ENCODE results near the gene PRKG1.

The PRKG1 gene

DNA sequence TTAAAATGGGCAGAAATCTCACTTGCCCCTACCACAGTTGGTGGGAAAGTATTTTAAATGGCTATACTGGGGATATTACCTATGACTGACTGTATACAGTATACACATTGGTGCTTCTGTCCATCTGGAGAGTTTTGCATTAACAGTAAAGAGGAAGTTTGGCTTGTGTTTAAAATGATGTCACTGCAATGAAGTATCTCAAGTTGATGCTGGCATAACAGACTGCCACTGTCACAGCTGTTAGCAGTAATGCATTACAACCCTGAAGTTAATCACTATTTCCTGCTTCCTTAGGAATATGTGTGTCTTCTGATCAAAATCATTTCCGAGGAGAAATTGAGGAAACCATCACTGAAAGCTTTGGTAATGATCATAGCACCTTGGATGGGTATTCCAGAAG lies 1241.7 kb downstream of the PRKG1 start:
- no peak for DNase-seq (ENCODE audit: low spot score)

DNA sequence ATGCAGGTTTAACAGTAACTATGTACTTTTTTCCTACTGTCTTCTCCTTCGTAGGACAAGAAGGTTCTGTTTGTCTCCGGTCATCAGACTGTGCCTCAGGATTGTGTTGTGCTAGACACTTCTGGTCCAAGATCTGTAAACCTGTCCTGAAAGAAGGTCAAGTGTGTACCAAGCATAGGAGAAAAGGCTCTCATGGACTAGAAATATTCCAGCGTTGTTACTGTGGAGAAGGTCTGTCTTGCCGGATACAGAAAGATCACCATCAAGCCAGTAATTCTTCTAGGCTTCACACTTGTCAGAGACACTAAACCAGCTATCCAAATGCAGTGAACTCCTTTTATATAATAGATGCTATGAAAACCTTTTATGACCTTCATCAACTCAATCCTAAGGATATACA lies 1242.2 kb downstream of the PRKG1 start:
- DNase-seq (ENCODE audit: low spot score), result no peak

DNA sequence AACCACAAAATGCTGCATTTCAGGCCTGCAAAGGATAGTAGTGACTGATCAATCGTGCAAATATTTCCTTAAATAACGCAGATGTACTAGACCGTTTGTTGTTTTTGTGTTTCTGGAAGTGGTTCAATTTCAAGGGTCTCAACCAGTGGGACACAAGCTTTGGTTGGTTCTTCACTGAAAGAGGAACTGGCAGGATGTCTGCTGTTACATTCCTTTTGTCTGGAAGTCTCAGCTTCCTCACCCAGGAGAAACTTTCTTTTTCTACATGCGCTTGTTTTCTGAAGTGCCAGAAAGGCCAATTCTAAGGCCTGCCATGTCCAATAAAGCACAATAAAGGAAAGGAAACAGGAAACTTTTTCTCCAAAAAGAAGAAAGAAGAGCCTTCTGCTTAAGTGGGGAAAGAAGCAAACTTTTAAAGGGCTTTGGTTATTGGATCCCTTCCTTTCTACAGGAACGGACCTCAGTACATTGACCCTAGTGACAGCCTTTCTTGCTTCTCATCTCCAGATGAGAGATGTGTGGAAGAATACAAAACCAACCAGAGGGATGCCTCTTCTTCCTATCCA lies 1243.9 kb downstream of the PRKG1 start:
- DNase-seq (ENCODE audit: low spot score), result peak; percentile 76

DNA sequence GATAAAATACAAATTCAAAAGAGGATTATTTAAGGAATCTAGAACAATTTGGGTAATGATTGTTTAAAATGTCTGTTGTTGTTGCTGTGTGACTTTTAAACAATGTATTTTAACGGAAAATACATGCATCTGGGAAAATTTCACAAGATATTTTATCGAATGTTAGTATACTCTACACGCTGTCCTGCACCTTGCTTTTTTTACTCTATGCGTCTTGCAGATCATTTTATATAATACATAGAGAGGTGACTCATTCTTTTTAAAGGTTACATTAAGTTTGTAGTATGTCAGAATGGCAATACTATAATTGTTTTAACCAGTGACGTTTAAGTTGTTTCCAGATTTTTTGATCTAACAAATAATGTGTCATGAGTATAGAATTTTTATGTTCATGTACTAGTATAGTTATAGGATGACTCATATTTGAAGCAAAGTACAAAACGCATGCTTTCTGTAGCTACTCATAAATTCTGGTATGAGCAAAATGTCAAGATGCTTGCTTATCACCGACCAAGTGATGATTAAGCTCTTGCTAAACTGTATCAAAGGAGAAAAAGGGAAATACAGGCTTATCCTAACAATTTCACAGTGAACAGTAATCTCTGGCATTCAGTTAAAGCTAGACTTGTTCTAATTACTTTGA lies 1244.7 kb downstream of the PRKG1 start:
- DNase-seq (ENCODE audit: low spot score), result peak; percentile 40

DNA sequence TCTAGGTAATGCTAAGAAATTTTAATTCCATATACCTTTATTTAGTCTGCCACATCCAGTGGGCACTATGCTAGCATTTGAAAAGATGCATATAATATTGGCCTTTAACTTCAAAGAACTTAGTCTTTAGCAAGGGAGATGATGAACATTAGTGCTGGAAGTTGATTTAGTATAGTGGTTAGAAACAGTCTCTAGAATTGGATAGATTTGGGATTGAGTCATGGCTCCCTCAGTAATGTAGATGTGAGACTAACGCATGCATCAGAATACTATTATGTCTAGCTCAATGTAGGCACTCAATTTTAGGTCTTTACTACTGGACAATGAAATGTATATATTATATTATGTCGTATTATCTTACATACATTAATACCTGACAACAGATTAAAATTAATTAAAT lies 1245.6 kb downstream of the PRKG1 start:
- peak; percentile 50 for DNase-seq (ENCODE audit: low spot score)

DNA sequence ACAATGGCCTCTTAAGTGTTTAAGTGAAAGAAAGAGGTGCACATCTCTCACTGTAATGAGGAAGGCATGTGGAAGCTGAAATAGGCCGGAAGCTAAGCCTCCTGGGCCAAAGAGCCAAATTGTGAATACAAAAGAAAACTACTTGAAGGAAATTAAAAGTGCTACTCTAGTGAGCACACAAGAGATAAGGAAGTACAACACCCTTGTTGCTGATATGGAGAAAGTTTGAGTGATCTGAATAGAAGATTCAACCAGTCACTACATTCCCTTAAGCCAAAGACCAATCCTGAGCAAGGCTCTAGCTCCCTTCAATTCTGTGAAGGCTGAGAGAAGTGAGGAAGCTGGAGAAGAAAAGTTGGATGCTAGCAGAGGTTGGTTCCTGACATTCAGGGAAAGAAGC lies 1248.0 kb downstream of the PRKG1 start:
- peak; percentile 36 for DNase-seq (ENCODE audit: low spot score)

DNA sequence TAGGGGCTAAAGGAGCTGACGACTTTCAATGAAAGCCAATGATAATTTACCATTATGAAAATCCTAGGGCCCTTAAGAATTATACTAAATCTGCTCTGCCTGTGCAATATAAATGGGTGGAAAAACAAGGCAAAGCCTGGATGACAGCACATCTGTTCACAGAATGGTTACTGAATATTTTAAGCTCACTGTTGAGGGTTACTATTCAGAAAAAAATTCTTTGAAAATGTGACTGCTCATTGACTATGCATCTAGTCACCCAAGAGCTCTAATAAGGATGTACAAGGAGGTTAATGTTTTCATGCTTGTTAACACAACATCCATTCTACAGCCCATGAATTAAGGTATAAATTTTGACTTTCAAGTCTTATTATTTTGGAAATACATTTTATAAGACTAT lies 1248.6 kb downstream of the PRKG1 start:
- DNase-seq (ENCODE audit: low spot score), result no peak

DNA sequence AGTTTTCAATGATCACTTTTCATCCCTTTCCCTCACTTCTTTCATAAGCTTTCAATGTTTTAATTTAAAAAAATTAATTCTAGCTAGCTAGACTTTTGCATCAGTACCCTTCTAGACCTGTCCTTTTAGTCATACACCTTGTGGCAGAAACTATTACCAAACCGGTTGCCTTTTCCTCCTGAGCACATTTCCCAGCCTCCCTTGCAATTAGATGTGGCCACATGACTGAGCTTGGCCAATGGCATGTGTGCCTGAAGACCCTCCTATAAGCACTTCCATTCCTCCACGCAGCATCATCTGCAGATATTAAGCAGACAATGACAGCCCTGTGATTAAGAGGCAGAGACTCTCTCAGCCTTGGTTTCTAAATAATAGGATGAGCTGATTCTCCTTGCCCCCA lies 1252.1 kb downstream of the PRKG1 start:
- DNase-seq (ENCODE audit: low spot score), result no peak

DNA sequence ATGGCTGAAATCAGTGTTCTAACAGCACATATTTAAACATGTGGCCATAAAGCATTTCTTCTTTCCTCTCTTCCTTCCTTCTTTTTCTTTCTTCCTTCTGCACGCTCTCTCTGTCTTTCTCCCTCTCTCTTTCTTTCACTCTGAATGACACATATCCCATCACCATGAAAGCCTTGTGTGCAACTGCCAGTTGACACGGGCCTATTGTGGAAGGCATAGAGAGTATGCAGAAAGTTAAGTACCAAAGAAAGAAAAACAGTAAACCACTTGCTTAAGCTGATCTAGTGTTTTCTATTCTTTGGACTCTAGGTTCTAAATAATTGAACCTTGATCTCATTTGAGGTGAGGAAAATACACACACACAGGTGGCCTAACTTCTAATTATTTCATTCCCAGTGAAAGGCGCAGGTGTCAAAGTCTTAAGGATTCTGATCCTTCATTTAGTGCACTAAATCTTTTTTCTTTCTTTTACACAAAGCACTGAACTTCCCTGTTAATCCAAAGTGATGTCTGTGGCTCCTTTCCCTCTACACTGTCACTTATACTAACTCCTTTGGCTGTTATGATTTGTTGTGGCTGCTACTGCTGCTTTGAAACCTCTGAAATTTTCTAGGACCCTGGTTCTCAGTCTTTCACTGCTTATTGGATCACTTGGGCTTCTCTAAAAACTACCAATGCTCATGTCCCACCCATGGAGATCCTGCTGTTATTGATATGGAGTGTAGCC lies 1257.5 kb downstream of the PRKG1 start:
- no peak for DNase-seq (ENCODE audit: low spot score)

DNA sequence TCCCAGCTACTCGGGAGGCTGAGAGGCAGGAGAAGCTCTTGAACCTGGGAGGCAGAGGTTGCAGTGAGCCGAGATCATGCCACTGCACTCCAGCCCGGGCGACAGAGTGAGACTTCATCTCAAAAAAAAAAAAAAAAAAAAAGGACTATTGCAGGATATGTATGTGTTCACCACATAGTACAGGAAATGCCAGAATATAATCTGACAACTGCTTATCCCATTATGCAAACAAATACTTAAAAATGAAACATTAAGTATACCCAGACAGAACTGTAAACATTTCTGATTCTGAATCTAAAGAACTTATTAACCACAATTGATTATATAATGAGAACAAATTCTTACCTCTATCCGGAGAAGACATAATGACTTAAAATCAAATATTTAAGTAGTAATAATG lies 1258.5 kb downstream of the PRKG1 start:
- no peak for DNase-seq (ENCODE audit: low spot score)

DNA sequence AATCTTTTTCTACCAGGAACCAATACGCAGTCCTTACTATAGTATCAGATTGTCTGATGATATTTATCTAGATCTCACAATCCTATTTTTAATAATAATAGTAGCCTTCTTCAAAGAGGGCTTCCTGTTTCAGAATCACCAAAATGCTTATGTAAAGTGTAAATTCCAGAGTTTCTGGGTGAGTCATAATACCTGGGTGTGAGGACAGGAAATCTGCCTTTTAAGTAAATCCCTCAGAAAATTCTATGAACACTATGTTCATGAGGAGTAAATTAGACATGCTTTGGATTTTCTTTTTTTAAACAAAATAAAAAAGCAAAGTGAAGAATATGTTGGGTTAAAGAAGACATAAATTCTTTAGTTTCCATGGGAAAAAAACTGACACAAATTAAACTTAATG lies 1260.3 kb downstream of the PRKG1 start:
- no peak for DNase-seq (ENCODE audit: low spot score)

DNA sequence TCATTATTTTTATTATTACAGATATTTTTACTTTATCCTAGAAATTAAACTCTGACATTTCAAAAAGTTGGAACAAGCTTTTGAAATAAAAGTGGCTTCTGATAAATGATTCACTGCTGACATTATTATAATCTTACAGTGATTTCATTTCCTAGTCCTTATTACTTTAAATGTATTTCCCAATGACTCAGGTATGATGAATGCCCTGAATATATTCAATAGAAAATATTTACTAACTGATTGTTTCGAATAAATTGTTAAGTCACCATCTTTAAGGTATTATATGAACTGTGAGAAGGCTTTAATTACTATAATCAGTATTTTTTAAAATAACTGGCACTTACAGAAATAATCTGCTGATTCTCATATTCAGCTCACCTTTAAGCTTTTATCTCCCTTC lies 1261.4 kb downstream of the PRKG1 start:
- no peak for DNase-seq (ENCODE audit: low spot score)

DNA sequence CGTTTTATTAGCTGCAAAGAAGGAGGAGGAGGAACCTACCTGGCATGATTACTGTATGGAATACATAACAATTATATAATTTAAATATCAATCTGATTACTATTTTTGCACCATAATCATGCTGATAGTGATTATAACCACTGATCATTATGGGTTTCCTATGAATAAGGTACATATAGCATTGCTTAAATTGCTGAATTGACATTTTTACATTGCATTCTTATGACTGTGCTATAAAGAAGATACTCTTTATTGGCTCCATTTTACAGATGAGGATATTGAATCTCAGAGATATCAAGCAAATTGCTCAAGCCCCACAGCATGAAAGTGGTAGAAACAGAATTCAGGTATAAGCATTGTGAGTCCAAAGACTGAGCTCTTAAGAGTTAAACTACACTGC lies 1262.9 kb downstream of the PRKG1 start:
- no peak for DNase-seq (ENCODE audit: low spot score)

DNA sequence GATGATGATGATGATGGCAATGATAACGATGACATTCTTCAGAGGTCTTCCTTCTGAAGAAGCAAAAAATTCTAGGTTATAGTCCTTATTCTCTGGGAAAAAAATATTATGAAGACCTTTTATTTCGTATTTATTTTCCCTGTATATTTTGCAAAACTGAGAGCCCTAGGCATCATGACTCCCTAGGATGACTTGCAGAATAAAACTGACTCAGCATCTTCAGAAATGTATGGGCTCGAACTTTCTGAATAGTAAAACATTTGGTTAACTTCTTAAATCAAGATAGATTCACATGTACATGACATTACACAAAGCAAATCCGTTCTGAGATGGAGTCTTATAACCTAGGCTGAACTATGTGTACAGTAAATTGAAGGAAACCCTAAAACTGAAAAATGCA lies 1269.2 kb downstream of the PRKG1 start:
- no peak for DNase-seq (ENCODE audit: low spot score)

DNA sequence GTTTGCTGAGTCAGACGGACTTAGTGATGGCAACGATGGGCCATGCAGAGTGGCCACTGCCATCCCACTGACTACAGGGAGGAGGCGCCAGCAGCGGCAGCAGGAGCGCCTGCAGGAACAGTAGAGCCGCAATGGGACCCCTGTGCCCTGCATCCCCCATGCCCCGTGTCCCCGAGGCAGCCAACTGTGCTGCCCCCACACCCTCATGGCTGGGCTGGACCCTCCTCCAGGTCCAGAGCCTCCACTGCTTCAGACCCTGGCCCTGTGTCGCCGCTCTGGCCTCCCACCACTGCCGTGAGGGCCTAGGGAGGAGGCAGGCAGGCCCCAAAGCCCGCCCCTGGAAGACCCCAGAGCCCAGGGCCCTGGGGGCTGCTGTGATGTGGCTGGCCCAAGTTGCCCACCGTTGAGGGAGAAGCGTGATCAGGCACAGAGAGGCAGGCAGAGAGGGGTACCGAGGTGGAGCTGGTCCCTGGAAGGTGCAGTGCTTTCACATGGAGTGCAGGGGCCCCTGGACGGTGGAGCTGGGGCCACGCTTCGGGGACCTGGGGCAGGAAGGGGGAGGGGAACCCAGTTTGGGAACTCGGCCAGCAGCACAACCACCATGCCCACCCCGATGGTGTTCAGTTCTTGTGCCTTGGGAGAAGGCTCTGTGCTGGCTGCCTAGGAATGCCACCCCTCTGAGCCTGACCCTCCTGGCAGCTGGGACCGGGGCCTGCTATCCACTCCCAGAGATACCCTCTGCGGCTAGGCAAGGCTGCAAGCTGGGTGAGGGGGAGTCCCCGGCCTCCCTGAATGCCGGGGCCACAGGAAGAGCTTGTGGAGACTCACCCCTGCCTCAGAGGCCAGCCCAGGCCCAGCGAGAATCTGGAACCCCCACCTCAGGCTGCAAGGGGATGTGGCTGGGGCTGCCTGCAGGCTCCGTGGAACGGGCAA lies 1272.4 kb downstream of the PRKG1 start:
- no peak for DNase-seq (ENCODE audit: low spot score)

DNA sequence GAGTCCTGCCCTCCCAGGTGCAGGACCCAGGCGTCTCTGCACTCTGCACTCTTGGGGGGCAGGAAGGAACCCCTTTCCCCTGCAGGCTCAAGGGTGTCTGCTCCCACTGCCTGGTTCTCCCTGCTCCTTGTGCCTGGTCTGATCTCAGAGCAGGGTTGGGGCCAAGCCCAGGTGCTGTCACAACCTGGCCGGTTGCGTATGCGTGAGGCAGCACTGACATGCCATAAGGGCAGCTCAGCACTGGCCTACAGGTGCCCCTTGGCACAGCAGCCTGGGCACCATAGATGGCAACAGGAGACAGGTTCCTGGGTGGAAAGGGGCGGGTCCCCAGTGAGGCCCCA lies 1273.0 kb downstream of the PRKG1 start:
- no peak for DNase-seq (ENCODE audit: low spot score)
